Heart right ventricle (tissue), 16 donors: ENCODE results near the gene AQP1. TPM values are rescaled to one million over a fixed set of nuclear protein-coding genes. Genes with fewer than 3 reads are reported as not detected.
A peak's percentile ranks its signal among the peaks of the same experiment; 100 is the strongest.

ENCODE experiments used
- ATAC-seq, 8 donors: fragments of 200-7000 bp; cut with Tn5 transposase; one replicate each; pipeline ENCODE4 v1.9.1; 2020; ENCODE audit warnings: mild to moderate bottlenecking in 8 of 8, moderate library complexity in 8 of 8, moderate number of reproducible peaks in 1 of 8
- DNase-seq, 2 donors: peaks; one replicate each; pipeline ENCODE4 v3.0.0-alpha.2; 2020
- H3K27ac ChIP-seq, 10 donors: fragments of 200-600 bp; sonication (generic) in 2 of 10; one replicate each; pipeline versions ENCODE4 v1.5.0 to v1.8.0; 2020 to 2022; ENCODE audit warnings: mild to moderate bottlenecking in 3 of 10
- H3K27me3 ChIP-seq, 7 donors: fragments of 200-600 bp; one replicate each; pipeline ENCODE4 v1.8.0; 2021 to 2022; ENCODE audit warnings: mild to moderate bottlenecking in 2 of 7
- H3K36me3 ChIP-seq, 9 donors: fragments of 200-600 bp; sonication (generic) in 1 of 9; one replicate each; pipeline versions ENCODE4 v1.5.0 to v1.8.0; 2020 to 2022; ENCODE audit warnings: mild to moderate bottlenecking in 2 of 9
- H3K4me1 ChIP-seq, 9 donors: fragments of 200-600 bp; sonication (generic) in 1 of 9; one replicate each; pipeline versions ENCODE4 v1.5.0 to v1.8.0; 2020 to 2022; ENCODE audit warnings: mild to moderate bottlenecking in 4 of 9
- H3K4me3 ChIP-seq, 10 donors: fragments of 200-600 bp; sonication (generic) in 2 of 10; one replicate each; pipeline versions ENCODE4 v1.5.0 to v1.8.0; 2020 to 2022; ENCODE audit warnings: mild to moderate bottlenecking in 7 of 10, moderate library complexity in 2 of 10
- H3K9me3 ChIP-seq, 11 donors: fragments of 200-600 bp in 10 of 11; sonication (generic) in 2 of 11; one replicate each; pipeline versions ENCODE4 v1.5.0 to v1.8.0; 2013 to 2022; ENCODE audit warnings: mild to moderate bottlenecking in 2 of 11, control low read depth in 1 of 11, moderate library complexity in 1 of 11
- CTCF ChIP-seq, 9 donors: fragments of 200-600 bp; sonication (generic) in 2 of 9; IDR thresholded peaks; one replicate each; pipeline versions ENCODE4 v1.5.0 to v1.8.0; 2021 to 2022; ENCODE audit warnings: antibody characterized with exemption in 9 of 9, mild to moderate bottlenecking in 5 of 9, moderate library complexity in 1 of 9
- WGBS, 2 donors: extraction: QIAGEN DNeasy Blood & Tissue Kit; methylation state at CpG; one replicate each; pipeline ENCODE4 v1.1.7; 2013; ENCODE audit warnings: inconsistent platforms in 1 of 2; 5-methylcytosine and 5-hydroxymethylcytosine counted together
- intact Hi-C, 10 donors: fragments of 100-400 bp; cut with DNase I; formaldehyde crosslinking; loops; one replicate each; pipeline versions ENCODE4 v1.11.1 to v1.14.2; 2022
- long read RNA-seq, 3 donors: library from polyadenylated mRNA; unstranded; transcript quantifications; one replicate each; pipeline ENCODE4 v2.0.0, GENCODE V29; 2020 to 2021
- polyA plus RNA-seq, 2 donors: library from polyadenylated mRNA; stranded (reverse); fragments of 200-250 nt; gene quantifications; one replicate each; pipeline ENCODE4 v1.2.3, GENCODE V29; 2013
- total RNA-seq, 10 donors: library from RNA; stranded (reverse); fragmentation: NEBNext Ultra II Directional in 3 of 10; extraction: Animal tissue kit (Norgen Biotek cat#: 25700) in 3 of 10; gene quantifications; one replicate each; pipeline versions ENCODE4 v1.2.1 to v1.2.4, GENCODE V29; 2021 to 2023
- donor health status: Arrhythmogenic right ventricular cardiomyopathy.
- donor health status: ischemic (EF 13 %, LVEDD 7.1; RV severe dilation, severe dysfunction).
- donor health status: healthy with polysubstance abuse.
- donor health status: DM: no; HTN: yes; CAD: no.
- donor health status: DM: no; HTN: no; CAD: no.
- donor health status: ischemic (EF 25% LVEDD 6.9; RV normal size, moderate dysfunction).
- donor health status: ischemic (EF 25% LVEDD 5.7; RV mildly dilated, moderate dysfunction).
- donor health status: healthy.
- donor health status: DM: yes; HTN: yes; CAD: no.
- donor health status: Ischemic cardiomyopathy.
- donor health status: ischemic (EF 35%, LVEDD 5.7; RV mildly dilated, moderate dysfunction).
- donor health status: nonischemic (EF 11% LVEDD 7.7; RV severe dilation, severe dysfunction).
- donor health status: DM: yes; HTN: yes; CAD: no.
- donor health status: PGD.
- donor health status: ischemic (EF 29% LVEDD 5.4; RV normal size, mild dysfunction).
- donor health status: nonischemic (EF 23%, LVEDD 6.1; RV moderate dilation, normal function).

The AQP1 gene
- 100 to 1,000 TPM; 101 to 274 (median 171) TPM for total RNA-seq
- 100 to 1,000 TPM; 211 to 245 TPM for polyA plus RNA-seq
- long read RNA-seq, donor 1, transcript AQP1-201 (4 exons, 2,913 nt) = major isoform, 173 of 373 reads
- long read RNA-seq, donor 1, partial matches to known transcripts = 196 of 373 reads
- long read RNA-seq, donor 1, other reads (novel, unspliced or antisense) = 2 of 373 reads
- long read RNA-seq, donor 2, transcript AQP1-201 (4 exons, 2,913 nt) = major isoform, 166 of 366 reads
- long read RNA-seq, donor 2, partial matches to known transcripts = 192 of 366 reads
- long read RNA-seq, donor 2, other reads (novel, unspliced or antisense) = 4 of 366 reads
- long read RNA-seq, donor 3, transcript AQP1-201 (4 exons, 2,913 nt) = major isoform, 40 of 153 reads
- long read RNA-seq, donor 3, partial matches to known transcripts = 112 of 153 reads
- long read RNA-seq, donor 3, other reads (novel, unspliced or antisense) = 1 of 153 reads

GRCh38 chr7:30911561-30911969 lies at the start of gene AQP1:
Gene AQP1 (plus strand): TSS chr7:30911853. CDS start chr7:30911910, 57 bp downstream.
- peak in 4 of 9 donors; percentile 11 to 33 (median 30) for TF ChIP-seq CTCF (IDR thresholded peaks at IDR 0.05)
- DNase-seq = peak; percentile 87 to 92
- intact Hi-C loops = loop anchor here in 3 of 10 donors (5.0 to 10.0 kb wide), 3 partner anchors 87 to 97 kb away; no protein-coding TSS in a partner anchor
- Histone ChIP-seq H3K27me3 (no peaks in the 10 kb centered on the region), H3K9me3 (no peaks in the 10 kb centered on the region), H3K4me1 (peaks cover 40 to 96% (median 81%) of the 10 kb centered on the region in 9 donors), H3K4me3 (peak within 1 kb of the TSS; percentile 30 to 70 (median 54)), H3K27ac (peak within 1 kb of the TSS; percentile 69 to 91 (median 85)), H3K36me3 (no peaks in the 10 kb centered on the region)
- WGBS, 2 donors = 7 to 14% methylated on average over 12 of the region's 12 CpGs
- ATAC-seq = peak; percentile 52 to 76 (median 74)

GRCh38 chr7:30862995-30863705 lies 48.5 kb upstream of the AQP1 start:
- WGBS, 2 donors = 77 to 83% methylated on average over 9 of the region's 9 CpGs
- H3K4me1 ChIP-seq = peaks cover 12 to 57% (median 42%) of the 10 kb centered on the region in 9 donors
- H3K27ac ChIP-seq = peak overlapping the region in 6 of 10 donors; percentile 9 to 62 (median 38)
- no peaks in the 10 kb centered on the region for H3K9me3 ChIP-seq
- H3K27me3 ChIP-seq = no peaks in the 10 kb centered on the region
- peak in 1 of 8 donors; percentile 6 for ATAC-seq
- peaks cover 0 to 17% (median 0%) of the 10 kb centered on the region in 9 donors for H3K36me3 ChIP-seq
- DNase-seq = no peak
- intact Hi-C loops = loop anchor here in 2 of 10 donors (1.0 to 10.0 kb wide), 2 partner anchors 27 to 48 kb away; no protein-coding TSS in a partner anchor
- H3K4me3 ChIP-seq = no peak overlapping the region
- no peak for TF ChIP-seq CTCF (IDR thresholded peaks at IDR 0.05)

GRCh38 chr7:30863706-30864035 lies 48.0 kb upstream of the AQP1 start:
- Histone ChIP-seq H3K9me3 (no peaks in the 10 kb centered on the region), H3K4me3 (no peak overlapping the region), H3K36me3 (peaks cover 0 to 14% (median 0%) of the 10 kb centered on the region in 9 donors), H3K27me3 (no peaks in the 10 kb centered on the region), H3K27ac (peak overlapping the region in 6 of 10 donors; percentile 9 to 62 (median 38)), H3K4me1 (peaks cover 12 to 62% (median 46%) of the 10 kb centered on the region in 9 donors)
- intact Hi-C loops = loop anchor here in 1 of 10 donors (10.0 kb wide), 1 partner anchor 49 kb away; no protein-coding TSS in a partner anchor
- 40 to 51% methylated on average over 4 of the region's 4 CpGs for WGBS, 2 donors
- no peak for TF ChIP-seq CTCF (IDR thresholded peaks at IDR 0.05)
- DNase-seq (peak in 1 of 2 donors; percentile 28), ATAC-seq (peak in 4 of 8 donors; percentile 2 to 25 (median 11))

- ATAC-seq = peak in 3 of 8 donors; percentile 3 to 13 (median 8)
- no peak for TF ChIP-seq CTCF (IDR thresholded peaks at IDR 0.05)
- peaks cover 12 to 66% (median 49%) of the 10 kb centered on the region in 9 donors for H3K4me1 ChIP-seq
- no peak for DNase-seq
- no peak overlapping the region for H3K4me3 ChIP-seq
- H3K9me3 ChIP-seq = no peaks in the 10 kb centered on the region
- 52 to 67% methylated on average over 3 of the region's 3 CpGs for WGBS, 2 donors
- peaks cover 0 to 10% (median 0%) of the 10 kb centered on the region in 9 donors for H3K36me3 ChIP-seq
- intact Hi-C loops = loop anchor here in 1 of 10 donors (10.0 kb wide), 1 partner anchor 49 kb away; no protein-coding TSS in a partner anchor
- H3K27me3 ChIP-seq = no peaks in the 10 kb centered on the region
- H3K27ac ChIP-seq = peak overlapping the region in 4 of 10 donors; percentile 9 to 62 (median 30)
Observed at GRCh38 chr7:30864101-30864500, 47.6 kb upstream of the AQP1 start.
